GM12878 (cell line): ENCODE results near the gene N4BP2. TPM values are rescaled to one million over a fixed set of nuclear protein-coding genes. Genes with fewer than 3 reads are reported as not detected.

Source experiments
- ATAC-seq: fragments of 200-7000 bp; cut with Tn5 transposase; 3 replicates; pipeline ENCODE4 v1.9.1; 2020; ENCODE audit warnings: mild to moderate bottlenecking, moderate library complexity
- BruUV-seq: library from RNA; stranded (reverse); fragments of 400-500 nt; replicated peaks from 2 replicates; lab custom pipeline; 2021; lab: Mats Ljungman, UMichigan
- CTCF ChIA-PET: fragments of 300-600 bp; sonication (Branson Sonifier 250); formaldehyde crosslinking; extraction: SDS; loops from one replicate; lab custom pipeline; 2021; ENCODE audit warnings: inconsistent platforms; lab: Yijun Ruan, JAX
- POLR2A ChIA-PET: fragments of 350-600 bp; formaldehyde crosslinking; extraction: SDS; loops from one replicate; lab custom pipeline; 2021; ENCODE audit warnings: inconsistent platforms; lab: Charles Lee
- RAD21 ChIA-PET: fragments of 300-600 bp; sonication (Branson Sonifier 250); formaldehyde crosslinking; loops from one replicate; lab custom pipeline; 2023; ENCODE audit warnings: antibody characterized with exemption; ENCODE audit not compliant: unreplicated experiment; lab: Charles Lee
- SMC1A ChIA-PET: fragments of 300-600 bp; sonication (Branson Sonifier 250); formaldehyde crosslinking; loops from one replicate; lab custom pipeline; 2023; ENCODE audit not compliant: unreplicated experiment, uncharacterized antibody; lab: Charles Lee
- DNase-seq: peaks from one replicate; pipeline ENCODE4 v3.0.0-alpha.2; 2011; ENCODE audit warnings: low read depth, low spot score
- FAIRE-seq: peaks from 3 replicates; lab custom pipeline; 2011; peaks lifted over from hg19 to GRCh38; lab: Jason Lieb, UNC
- H2AFZ ChIP-seq: 2 replicates; pipeline ENCODE4 v1.6.0; 2011; ENCODE audit warnings: low read depth, low read length, control low read depth; ENCODE audit not compliant: control insufficient read depth
- H3K27ac ChIP-seq: 2 replicates; pipeline ENCODE4 v1.5.1; 2011; ENCODE audit warnings: control low read depth; ENCODE audit not compliant: control insufficient read depth, insufficient read depth
- H3K27me3 ChIP-seq, 2 experiments: replicated peaks in 1 of 2; 2 replicates each; pipeline versions ENCODE4 v1.6.0 to v1.6.1; 2011; ENCODE audit warnings: low read length in 1 of 2; ENCODE audit not compliant: control insufficient read depth in 2 of 2, insufficient read depth in 2 of 2
- H3K36me3 ChIP-seq, 2 experiments: 2 replicates each; pipeline ENCODE4 v1.5.1; 2011; ENCODE audit warnings: low read length in 1 of 2; ENCODE audit not compliant: control insufficient read depth in 2 of 2, insufficient read depth in 2 of 2
- H3K4me1 ChIP-seq: 2 replicates; pipeline ENCODE4 v1.6.1; 2011; ENCODE audit warnings: mild to moderate bottlenecking, low read length, moderate library complexity, mixed read lengths; ENCODE audit not compliant: control insufficient read depth, insufficient read depth
- H3K4me2 ChIP-seq: 2 replicates; pipeline ENCODE4 v1.6.0; 2011; ENCODE audit warnings: control low read depth; ENCODE audit not compliant: control insufficient read depth, insufficient read depth
- H3K4me3 ChIP-seq: fragments of 200-600 bp; sonication (generic); 2 replicates; pipeline ENCODE4 v1.5.1; 2016
- H3K79me2 ChIP-seq: 2 replicates; pipeline ENCODE4 v1.6.0; 2011; ENCODE audit warnings: low read length; ENCODE audit not compliant: control insufficient read depth, insufficient read depth
- H3K9ac ChIP-seq: 2 replicates; pipeline ENCODE4 v1.8.0; 2011; ENCODE audit warnings: low read length, control low read depth, mixed read lengths; ENCODE audit not compliant: control insufficient read depth, insufficient read depth
- H3K9me3 ChIP-seq: replicated peaks from 3 replicates; pipeline ENCODE4 v1.5.1; 2011; ENCODE audit warnings: mild to moderate bottlenecking, low read length; ENCODE audit not compliant: control insufficient read depth, insufficient read depth
- H4K20me1 ChIP-seq: 2 replicates; pipeline ENCODE4 v1.6.0; 2011; ENCODE audit not compliant: control insufficient read depth, insufficient read depth
- BCL3 ChIP-seq: IDR thresholded peaks from 2 replicates; pipeline ENCODE4 v1.6.1; 2011; ENCODE audit warnings: borderline replicate concordance, low read depth, mild to moderate bottlenecking, moderate library complexity, low read length; ENCODE audit not compliant: insufficient read depth, poor library complexity, severe bottlenecking
- BHLHE40 ChIP-seq, 2 experiments: fragments of 450-650 bp in 1 of 2; IDR thresholded peaks; 2 replicates each; pipeline ENCODE4 v1.6.1; 2011 to 2017; ENCODE audit warnings: low read depth in 2 of 2, borderline replicate concordance in 1 of 2, improper control_type of control experiment in 1 of 2, low read length in 1 of 2, mild to moderate bottlenecking in 1 of 2
- CHD1 ChIP-seq: IDR thresholded peaks from 2 replicates; pipeline ENCODE4 v1.6.1; 2012; ENCODE audit warnings: low read depth, low read length, improper control_type of control experiment
- CUX1 ChIP-seq: IDR thresholded peaks from 2 replicates; pipeline ENCODE4 v1.6.1; 2012; ENCODE audit warnings: improper control_type of control experiment, low read depth, low read length; ENCODE audit not compliant: insufficient replicate concordance
- GABPA ChIP-seq: IDR thresholded peaks from 2 replicates; pipeline ENCODE4 v1.6.1; 2014; ENCODE audit warnings: antibody characterized with exemption, low read depth, mild to moderate bottlenecking, inconsistent platforms
- HSF1 ChIP-seq: fragments of 150-350 bp; IDR thresholded peaks from 2 replicates; pipeline ENCODE4 v1.6.1; 2014; ENCODE audit warnings: mild to moderate bottlenecking, low read depth, low read length
- MTA2 ChIP-seq: fragments of 450-650 bp; IDR thresholded peaks from 2 replicates; pipeline ENCODE4 v1.6.1; 2016; ENCODE audit warnings: low read depth, mild to moderate bottlenecking, moderate library complexity
- NFYB ChIP-seq: IDR thresholded peaks from 2 replicates; pipeline ENCODE4 v1.6.1; 2011; ENCODE audit warnings: low read depth, mild to moderate bottlenecking, low read length, improper control_type of control experiment, moderate library complexity; ENCODE audit not compliant: insufficient read depth
- PAX8 ChIP-seq: fragments of 450-650 bp; IDR thresholded peaks from 2 replicates; pipeline ENCODE4 v1.6.1; 2017; ENCODE audit warnings: mild to moderate bottlenecking, moderate library complexity
- PKNOX1 ChIP-seq: fragments of 450-650 bp; IDR thresholded peaks from 2 replicates; pipeline ENCODE4 v1.6.1; 2016; ENCODE audit warnings: mild to moderate bottlenecking
- YY1 ChIP-seq: IDR thresholded peaks from 2 replicates; pipeline ENCODE4 v1.6.1; 2011; ENCODE audit warnings: low read depth, mild to moderate bottlenecking, low read length
- ZNF217 ChIP-seq: fragments of 450-650 bp; IDR thresholded peaks from 2 replicates; pipeline ENCODE4 v1.6.1; 2017; ENCODE audit warnings: antibody characterized with exemption, mild to moderate bottlenecking
- ZNF24 ChIP-seq: fragments of 450-650 bp; IDR thresholded peaks from 2 replicates; pipeline ENCODE4 v1.6.1; 2017; ENCODE audit warnings: antibody characterized with exemption, mild to moderate bottlenecking
- WGBS: methylation state at CpG from one replicate; pipeline ENCODE4 v1.1.6; 2016; ENCODE audit warnings: low lambda C conversion rate; ENCODE audit not compliant: insufficient replicate concordance, insufficient coverage; ENCODE audit errors: missing lambda C conversion rate; 5-methylcytosine and 5-hydroxymethylcytosine counted together
- in situ Hi-C: fragments of 300-500 bp; cut with MboI; formaldehyde crosslinking; loops from 9 replicates; pipeline ENCODE4 v1.14.3; 2018; ENCODE audit warnings: mixed read lengths
- intact Hi-C: fragments of 100-400 bp; cut with micrococcal nuclease; formaldehyde crosslinking; loops from one replicate; pipeline ENCODE4 v1.14.2; 2022; ENCODE audit not compliant: unreplicated experiment
- polyA plus RNA-seq, 11 experiments: library from polyadenylated mRNA; depleted of rRNA in 4 of 11; unstranded in 6 of 11; stranded (reverse) in 5 of 11; fragments of >200 nt; fragmentation: Nextera tagmentation in 4 of 11; fragmentation: Illumina TruSeq in 1 of 11; extraction: Ambion mirVana in 4 of 11; extraction: Trizol in 1 of 11; gene quantifications; 1 replicate in 1 of 11; 2 replicates in 10 of 11; pipeline versions ENCODE4 v1.2.1 to v1.2.3, GENCODE V29; 2011 to 2016; ENCODE audit warnings: inconsistent platforms in 2 of 11, missing spikeins in 2 of 11, low read depth in 1 of 11
- total RNA-seq, 4 experiments: library from RNA; depleted of rRNA in 3 of 4; stranded (reverse); fragments of >200 nt in 3 of 4; fragmentation: Illumina TruSeq in 1 of 4; extraction: Trizol in 1 of 4; gene quantifications; 2 replicates each; pipeline versions ENCODE4 v1.2.1 to v1.2.3, GENCODE V29; 2013 to 2021

N4BP2 gene
- total and polyA plus RNA-seq, 10 of the 15 experiments (the other 5 are each of a cell fraction or from before 2014, with no cell fraction given), result 2.3 to 18.7 (median 10.0) TPM

- H3K36me3 ChIP-seq, result no peaks in the 10 kb centered on the region
- WGBS, result 51% methylated on average over 15 of the region's 15 CpGs
- no peak overlapping the region for H3K27ac ChIP-seq
- ChIA-PET CTCF (no interaction called here), RAD21 (no interaction called here), POLR2A (no interaction called here), SMC1A (interaction anchor here (1.0 to 1.4 kb wide), 2 partner anchors 11 to 99 kb away, joined by 3 to 4 read pairs; no protein-coding TSS in a partner anchor)
- H3K4me2 ChIP-seq, result no peak overlapping the region
- no peaks in the 10 kb centered on the region for H4K20me1 ChIP-seq
- H3K27me3 ChIP-seq, result no peaks in the 10 kb centered on the region
- no peak for DNase-seq
- no peak overlapping the region for H3K9ac ChIP-seq
- no peaks in the 10 kb centered on the region for H3K9me3 ChIP-seq
- H2AFZ ChIP-seq, result no peak overlapping the region
- no peak for FAIRE-seq
- intact Hi-C loops (no loop called here), in situ Hi-C loops (no loop called here)
- H3K4me3 ChIP-seq, result no peak overlapping the region
- no peaks in the 10 kb centered on the region for H3K79me2 ChIP-seq
- ATAC-seq, result no peak
- H3K4me1 ChIP-seq, result no peaks in the 10 kb centered on the region
- BruUV-seq, result no TSS peak
- TF ChIP-seq YY1, result no peak
- TF ChIP-seq PKNOX1, result no peak
- no peak for TF ChIP-seq CHD1
- TF ChIP-seq BCL3, result no peak
- no peak for TF ChIP-seq GABPA
- TF ChIP-seq ZNF24, result no peak
- no peak for TF ChIP-seq NFYB
- no peak for TF ChIP-seq HSF1
- no peak for TF ChIP-seq PAX8
- TF ChIP-seq ZNF217, result no peak
- no peak for TF ChIP-seq CUX1
- TF ChIP-seq MTA2, result no peak
- no peak for TF ChIP-seq BHLHE40 (IDR thresholded peaks at IDR 0.05; ENCODE audit: borderline replicate concordance in 1 of 2, low read depth in 2 of 2, low read length in 1 of 2)
These were observed 36.4 kb upstream of the N4BP2 start for GRCh38 chr4:40020221-40020620.
